Cerebellar nuclear complex (tissue), 1 donor: Measurements from ENCODE around the gene PCDHB10.
"Not testable (repeated sequence)": the region's sequence is repeated elsewhere in the genome, so short reads cannot be mapped to it uniquely, and the experiment has no call there.

ENCODE experiments used
- DNase-seq, 2 experiments: peaks; one replicate each; lab custom pipeline; 2025; lab: John Stamatoyannopoulos, UW

PCDHB10 gene

GRCh38 chr5:141188682-141189081, 3.5 kb upstream of the PCDHB10 start:
- DNase-seq: not testable (repeated sequence)

- not testable (repeated sequence) for DNase-seq
Observed at GRCh38 chr5:141189131-141189530, 3.0 kb upstream of the PCDHB10 start.

GRCh38 chr5:141194332-141194731, 2.2 kb downstream of the PCDHB10 start:
- not testable (repeated sequence) for DNase-seq

GRCh38 chr5:141196363-141196762, 4.2 kb downstream of the PCDHB10 start:
- DNase-seq: no peak

- DNase-seq: no peak
Observed at GRCh38 chr5:141199359-141200235, 7.4 kb downstream of the PCDHB10 start, which contains the start of gene PCDHB11. Gene PCDHB11, plus strand, starts transcription at chr5:141199627. Its CDS starts 148 bp downstream, at chr5:141199775.

- DNase-seq: not testable (repeated sequence)
Observed at GRCh38 chr5:141201126-141201525, 9.0 kb downstream of the PCDHB10 start.

- DNase-seq: not testable (repeated sequence)
Observed at GRCh38 chr5:141201646-141202045, 9.5 kb downstream of the PCDHB10 start.

GRCh38 chr5:141208478-141208877, 16.3 kb downstream of the PCDHB10 start, which contains the start of gene PCDHB12:
Gene PCDHB12, plus strand, starts transcription at chr5:141208719. Its CDS starts 189 bp downstream, at chr5:141208908.
- DNase-seq: no peak

GRCh38 chr5:141210281-141210680, 18.1 kb downstream of the PCDHB10 start:
- DNase-seq: not testable (repeated sequence)

- not testable (repeated sequence) for DNase-seq
Observed at GRCh38 chr5:141210849-141211248, 18.7 kb downstream of the PCDHB10 start.

GRCh38 chr5:141213656-141214339, 21.6 kb downstream of the PCDHB10 start, which contains the start of gene PCDHB13:
Gene PCDHB13, plus strand, starts transcription at chr5:141213919. Its CDS starts 205 bp downstream, at chr5:141214124.
- DNase-seq: not testable (repeated sequence)

GRCh38 chr5:141214583-141214982, 22.4 kb downstream of the PCDHB10 start:
- not testable (repeated sequence) for DNase-seq

- not testable (repeated sequence) for DNase-seq
Observed at GRCh38 chr5:141215504-141215903, 23.4 kb downstream of the PCDHB10 start.

GRCh38 chr5:141216035-141216434, 23.9 kb downstream of the PCDHB10 start:
- not testable (repeated sequence) for DNase-seq

- no peak for DNase-seq
Observed at GRCh38 chr5:141223112-141223783, 31.1 kb downstream of the PCDHB10 start, which contains the start of gene PCDHB14. Gene PCDHB14, plus strand, starts transcription at chr5:141223343. Its CDS starts 163 bp downstream, at chr5:141223506.

- DNase-seq: not testable (repeated sequence)
Observed at GRCh38 chr5:141224844-141225243, 32.7 kb downstream of the PCDHB10 start.

GRCh38 chr5:141225421-141225820, 33.3 kb downstream of the PCDHB10 start:
- DNase-seq: not testable (repeated sequence)

- no peak for DNase-seq
Observed at GRCh38 chr5:141234109-141234667, 42.0 kb downstream of the PCDHB10 start.

GRCh38 chr5:141235922-141236321, 43.8 kb downstream of the PCDHB10 start:
- not testable (repeated sequence) for DNase-seq

GRCh38 chr5:141236516-141237313, 44.6 kb downstream of the PCDHB10 start:
- DNase-seq: no peak

GRCh38 chr5:141241496-141241895, 49.3 kb downstream of the PCDHB10 start:
- no peak for DNase-seq
